ENCODE data around the gene NDUFA9.
A peak's percentile ranks its signal among the peaks of the same experiment; 100 is the strongest.

NDUFA9 gene

DNA sequence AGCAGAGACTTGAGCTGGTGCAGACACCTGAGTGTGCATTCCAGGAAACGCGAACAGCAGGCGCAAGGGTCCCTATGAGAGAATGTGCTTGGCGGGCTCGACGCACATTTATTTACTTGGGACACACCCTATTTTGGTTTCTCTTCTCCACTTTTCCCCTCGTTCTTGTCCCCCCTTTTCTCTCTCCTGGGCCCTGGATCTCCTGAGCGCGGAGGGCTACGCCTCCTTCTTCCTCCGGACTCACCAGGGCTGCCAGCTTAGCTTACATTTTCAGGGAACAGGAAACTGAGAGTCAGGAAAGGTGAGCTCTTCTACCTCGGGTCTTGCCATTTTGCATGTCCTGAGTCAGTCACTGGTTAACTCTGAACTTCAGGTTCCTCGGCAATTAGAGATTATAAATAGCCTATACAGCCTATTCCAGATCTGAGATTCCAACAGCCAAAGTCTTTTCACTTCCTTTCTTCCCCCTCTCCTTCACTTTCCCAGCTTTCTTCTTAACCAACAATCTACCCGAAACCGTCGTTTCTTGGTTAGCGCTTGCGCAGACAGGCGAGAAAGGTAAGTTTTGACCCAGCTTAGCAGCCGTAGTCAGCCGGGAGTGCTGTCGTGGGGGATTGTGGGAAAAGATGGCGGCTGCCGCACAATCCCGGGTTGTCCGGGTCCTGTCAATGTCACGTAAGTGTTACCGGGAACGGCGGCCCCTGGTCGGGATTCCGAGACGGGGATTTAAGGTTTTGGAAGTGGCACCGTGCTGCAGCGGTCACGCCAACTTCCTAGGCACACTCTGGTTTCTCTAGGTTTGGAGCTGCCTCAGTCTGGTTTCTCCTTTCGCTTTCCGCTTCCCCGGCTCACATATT, at the start of gene NDUFA9, which contains the start of gene AKAP3:
TSS of gene NDUFA9 (plus strand) at position 614 of the 857 bp plus-strand sequence. CDS start at position 627, 13 bp downstream.
TSS of gene AKAP3 (minus strand) at position 551 of the 857 bp plus-strand sequence. CDS start 10,855 bp downstream, outside the sequence.
- DNase-seq: peak; percentile 77

- no peak for DNase-seq
Measured at GRCh38 chr12:4603421-4603820, 45.5 kb upstream of the NDUFA9 start.

- no peak for DNase-seq
Measured at GRCh38 chr12:4603946-4604345, 45.0 kb upstream of the NDUFA9 start.

- DNase-seq: peak; percentile 31
Measured at GRCh38 chr12:4604684-4605193, 44.2 kb upstream of the NDUFA9 start.

DNA sequence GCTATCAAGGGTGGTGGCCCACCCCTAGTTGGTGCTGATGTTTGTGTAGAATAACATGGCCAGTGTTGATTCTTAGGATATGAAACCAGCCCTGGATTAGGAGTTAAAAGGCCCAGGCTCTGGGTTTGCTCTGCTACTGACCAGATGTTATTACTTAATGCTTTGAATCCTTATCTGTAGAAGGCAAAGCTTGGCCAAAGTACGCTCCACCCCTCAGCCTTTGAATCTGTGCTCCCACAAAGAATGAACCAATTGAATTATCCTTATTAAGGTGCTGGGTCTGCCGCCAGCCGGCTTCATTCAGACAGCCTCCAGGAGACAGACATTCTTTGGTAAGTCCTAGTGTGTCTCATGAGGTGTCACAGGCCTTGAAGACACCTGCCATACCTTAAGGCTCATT, 41.9 kb upstream of the NDUFA9 start:
- no peak for DNase-seq

- DNase-seq: no peak
Measured at GRCh38 chr12:4609071-4609470, 39.8 kb upstream of the NDUFA9 start.

DNA sequence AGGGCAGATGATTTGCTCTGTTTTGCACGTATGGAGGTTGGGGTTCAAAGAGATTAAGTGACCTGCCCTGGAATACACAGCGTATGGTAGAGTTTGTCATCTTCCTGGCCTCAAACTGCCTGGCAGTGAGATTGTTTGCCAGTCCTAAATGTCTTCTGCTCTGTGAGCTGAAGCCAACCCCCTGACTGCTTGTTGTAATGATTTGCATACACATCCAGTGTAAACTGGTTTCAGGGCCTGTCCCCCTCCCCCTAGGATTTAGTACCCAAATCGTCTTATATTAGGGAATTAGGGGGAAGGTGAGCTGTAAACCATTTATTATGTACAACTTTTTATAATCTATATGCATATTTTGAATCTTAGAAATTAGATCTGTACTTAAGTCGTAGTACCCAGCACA, 38.4 kb upstream of the NDUFA9 start:
- no peak for DNase-seq

DNA sequence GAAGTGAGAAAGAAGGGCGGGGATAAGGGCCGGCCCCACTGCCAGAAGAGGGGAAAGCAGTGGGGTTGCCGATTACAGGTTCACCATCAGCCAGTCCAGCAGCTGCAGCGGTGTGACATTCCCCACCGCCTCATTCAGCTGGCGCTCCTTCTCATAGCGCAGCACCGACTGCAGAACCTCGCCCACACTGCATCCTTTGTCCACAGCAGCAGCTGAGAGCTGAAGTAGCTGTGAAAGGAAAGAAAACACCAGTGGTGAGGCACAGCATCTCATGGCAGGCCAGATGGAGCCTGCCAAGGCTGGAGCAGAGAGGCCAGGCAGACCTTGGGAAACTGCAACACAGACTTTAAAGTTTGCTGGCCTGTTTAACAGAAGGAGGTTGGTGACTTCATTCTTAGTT, 33.2 kb upstream of the NDUFA9 start:
- DNase-seq: no peak

DNA sequence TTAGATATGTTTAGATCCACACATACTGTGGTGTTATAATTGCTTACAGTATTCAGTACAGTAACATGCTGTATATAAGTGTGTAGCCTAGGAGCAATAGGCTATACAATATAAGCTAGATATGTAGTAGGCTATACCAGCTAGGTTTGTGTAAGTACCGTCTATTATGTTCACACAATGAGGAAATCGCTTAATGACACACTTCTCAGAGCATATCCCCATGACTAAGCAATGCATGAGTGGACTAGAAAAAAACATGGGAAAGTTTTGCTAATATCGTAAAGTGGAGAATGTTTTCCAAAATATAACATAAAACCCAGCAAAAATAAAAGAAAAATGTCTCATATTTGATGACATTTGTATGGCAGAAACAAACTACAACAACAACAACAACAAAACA, 27.4 kb upstream of the NDUFA9 start:
- DNase-seq: no peak

DNA sequence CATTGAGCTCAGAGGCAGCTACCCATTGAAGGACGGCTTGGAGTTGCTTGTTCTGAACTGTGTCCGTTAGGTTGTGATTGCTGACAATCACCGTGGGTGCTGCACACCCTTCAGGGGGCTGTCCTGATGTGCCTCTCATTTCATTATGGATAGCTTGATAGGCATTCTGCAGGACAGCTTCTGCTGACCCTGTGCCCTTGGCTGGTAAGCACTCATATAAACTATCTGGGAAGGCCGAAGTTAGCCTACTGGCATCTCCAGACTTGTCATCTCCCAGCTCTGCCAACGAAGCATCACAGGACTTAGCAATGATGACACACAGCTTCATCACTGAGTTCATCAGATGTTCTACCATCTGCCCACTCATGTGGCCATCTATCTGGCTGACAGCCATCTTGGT, 22.4 kb upstream of the NDUFA9 start:
- no peak for DNase-seq

DNA sequence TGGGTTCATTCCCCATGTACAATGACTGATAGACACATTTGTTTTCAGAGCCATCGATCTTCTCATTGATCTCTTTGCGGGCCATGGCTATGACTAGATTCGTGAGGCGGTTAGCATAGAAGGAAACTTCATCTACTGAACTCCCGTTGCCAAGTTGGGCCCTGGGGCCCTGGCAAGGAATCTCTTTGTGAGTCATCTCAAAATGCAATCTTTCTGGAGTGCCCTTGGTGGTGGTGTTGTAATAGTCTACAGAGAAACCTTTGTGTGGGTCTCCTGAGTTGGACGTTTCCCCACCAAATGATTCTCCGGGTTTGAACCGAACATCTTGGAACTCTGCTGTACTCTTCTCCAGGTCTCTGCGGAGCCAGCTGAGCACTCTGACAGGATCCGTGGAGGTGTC, 20.5 kb upstream of the NDUFA9 start:
- DNase-seq: no peak

DNA sequence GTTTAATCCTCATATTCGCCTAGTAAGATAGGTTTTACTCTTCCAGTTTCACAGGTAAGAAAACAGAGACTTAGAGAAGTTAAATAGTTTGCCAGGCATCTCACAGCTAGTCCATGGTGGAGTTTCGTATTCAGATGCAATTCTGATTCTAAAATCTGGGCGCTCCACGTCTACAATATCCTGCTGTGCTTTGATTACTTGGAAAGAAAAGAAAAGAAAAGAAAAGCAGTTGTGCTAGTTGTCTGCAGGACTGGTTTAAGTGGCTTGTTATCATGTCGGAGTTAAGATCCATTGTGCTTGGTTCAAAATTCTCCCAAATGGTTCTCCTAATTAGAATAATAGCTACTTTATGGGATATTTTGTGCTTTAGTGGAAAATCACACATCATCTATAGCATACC, 18.7 kb upstream of the NDUFA9 start:
- DNase-seq: no peak

DNA sequence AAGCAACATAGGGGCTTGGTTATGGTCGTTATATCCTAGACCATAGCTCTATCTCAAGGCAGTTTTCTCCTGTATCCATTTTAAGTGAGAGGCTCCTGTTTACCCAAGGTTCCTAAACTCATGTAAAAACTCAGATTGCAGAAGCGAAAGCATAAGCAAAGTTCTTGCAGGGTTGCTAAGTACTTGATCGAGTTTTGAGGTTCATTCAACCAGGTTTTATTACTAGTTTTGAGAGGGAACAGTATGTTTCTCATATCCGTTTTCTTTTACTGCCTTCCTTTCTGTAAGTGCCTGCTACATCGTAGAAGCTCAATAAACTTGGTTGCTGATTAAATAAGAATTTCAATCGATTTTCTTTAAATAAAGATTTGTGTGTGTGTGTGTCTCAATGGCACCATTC, 5.2 kb upstream of the NDUFA9 start:
- no peak for DNase-seq

DNA sequence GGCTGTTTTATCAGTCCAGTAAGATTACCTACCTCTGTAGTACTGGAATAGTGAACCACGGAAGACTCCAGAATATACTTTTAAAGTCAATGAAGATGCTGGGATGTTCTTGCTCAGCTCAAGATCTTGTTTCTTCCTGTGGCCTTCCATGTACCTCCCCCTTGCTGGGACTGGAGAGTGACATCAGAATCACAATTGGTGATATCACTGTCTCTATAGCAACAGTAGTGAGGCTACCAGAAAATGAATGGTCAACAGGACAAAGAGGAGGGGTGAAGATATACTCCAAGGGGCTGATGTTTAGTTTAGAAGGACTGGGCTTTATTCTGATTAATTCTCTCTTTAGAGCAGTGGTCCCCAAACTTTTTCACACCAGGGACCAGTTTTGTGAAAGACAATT, 3.9 kb upstream of the NDUFA9 start:
- DNase-seq: no peak

GRCh38 chr12:4648104-4648500, 812 bp upstream of the NDUFA9 start:
- no peak for DNase-seq

DNA sequence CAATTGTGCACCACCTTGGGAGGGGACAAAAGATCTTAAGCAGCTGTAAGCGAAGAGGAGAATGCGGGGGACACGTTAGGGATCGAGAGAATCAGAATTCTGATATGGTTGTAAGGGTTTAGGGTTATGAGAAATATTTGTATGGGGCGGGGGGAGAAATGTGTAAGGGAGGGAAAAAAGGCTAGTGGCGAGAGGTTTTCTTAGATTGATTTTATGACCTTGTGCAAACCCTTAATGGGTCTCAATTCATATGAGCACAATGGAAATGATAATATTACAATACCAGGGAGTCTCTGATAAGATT, 396 bp downstream of the NDUFA9 start:
- DNase-seq: no peak

- no peak for DNase-seq
Measured at GRCh38 chr12:4653257-4653656, 4.3 kb downstream of the NDUFA9 start.

GRCh38 chr12:4653691-4654090, 4.8 kb downstream of the NDUFA9 start:
- no peak for DNase-seq

- DNase-seq: no peak
Measured at GRCh38 chr12:4663971-4664505, 15.1 kb downstream of the NDUFA9 start.

- no peak for DNase-seq
Measured at GRCh38 chr12:4665236-4665635, 16.3 kb downstream of the NDUFA9 start.

GRCh38 chr12:4679711-4680110, 30.8 kb downstream of the NDUFA9 start:
- no peak for DNase-seq

DNA sequence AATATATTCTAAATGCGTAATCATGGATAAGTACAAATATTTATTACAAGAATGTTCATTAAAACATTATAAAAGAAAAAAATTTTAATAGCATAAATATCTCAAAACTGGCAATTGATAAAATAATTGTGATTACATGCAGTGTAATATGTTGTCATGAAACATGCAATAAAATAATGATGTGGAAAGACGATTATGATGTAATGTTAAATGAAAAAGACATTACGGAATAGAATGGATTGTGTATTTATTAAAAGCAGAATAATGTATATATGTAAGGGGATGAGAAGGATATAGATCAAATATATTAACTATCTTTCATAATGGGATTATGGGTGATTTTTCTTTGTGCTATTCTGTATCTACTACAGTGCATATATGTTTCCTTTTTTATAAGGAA, 32.8 kb downstream of the NDUFA9 start:
- no peak for DNase-seq

DNA sequence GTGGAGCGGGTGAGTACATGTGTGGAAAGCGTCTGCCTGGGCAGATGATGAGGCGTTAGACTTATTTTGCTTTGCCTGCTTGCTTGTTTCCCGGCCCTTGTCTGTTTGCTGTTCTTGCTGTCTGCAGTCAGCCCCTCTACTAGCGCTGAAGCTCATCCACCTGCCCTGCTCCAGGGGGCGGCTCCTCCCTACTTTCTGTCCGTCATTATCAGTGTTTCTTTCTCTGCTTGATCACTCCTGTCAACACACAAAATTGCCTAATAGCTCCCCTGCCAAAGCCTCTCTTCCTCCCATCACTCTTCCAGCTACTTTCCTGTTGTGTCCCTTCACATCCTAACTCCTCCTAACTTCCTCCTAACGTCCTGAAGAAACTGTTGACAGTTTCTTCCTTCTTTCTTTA, 36.4 kb downstream of the NDUFA9 start:
- no peak for DNase-seq

DNA sequence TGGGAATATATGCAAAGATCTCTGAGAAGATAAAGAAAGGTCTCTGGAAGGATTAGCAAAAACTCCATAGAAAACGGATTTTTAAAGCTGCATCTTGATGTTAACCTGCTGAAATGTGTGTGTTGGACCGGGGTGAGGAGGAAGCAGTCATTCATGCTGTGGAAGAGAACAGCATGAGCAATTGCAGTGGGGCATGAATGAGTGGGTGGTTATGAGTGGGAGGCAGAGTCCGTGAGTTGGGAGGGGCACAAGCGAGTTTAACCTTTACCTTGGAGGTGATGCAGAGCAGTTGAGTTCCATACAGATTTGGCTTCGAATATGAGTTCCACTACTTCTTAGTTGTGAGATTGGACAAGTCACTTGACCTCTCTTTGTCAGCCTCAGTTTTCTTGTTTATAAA, 41.8 kb downstream of the NDUFA9 start:
- no peak for DNase-seq

All from NCI-H2227 treated with DMSO at 0.1 percent for 48 hours (cell line).